DOHH2 (cell line): ENCODE results near the gene CCDC85B.

ENCODE experiments used
- H3F3A ChIP-seq: fragments of 200-600 bp; sonication (generic), shearing (Covaris generic); 2 replicates; pipeline ENCODE4 v1.6.0; 2016; ENCODE audit warnings: antibody characterized with exemption, mild to moderate bottlenecking; ENCODE audit not compliant: control insufficient read depth, insufficient read depth
- H3K27ac ChIP-seq: fragments of 200-600 bp; sonication (generic); 2 replicates; pipeline ENCODE4 v1.5.1; 2014; ENCODE audit warnings: low read depth, mild to moderate bottlenecking, low read length, moderate library complexity
- H3K27me3 ChIP-seq: fragments of 200-600 bp; sonication (generic); 2 replicates; pipeline ENCODE4 v1.6.1; 2014; ENCODE audit warnings: mild to moderate bottlenecking, low read length, mixed read lengths; ENCODE audit not compliant: control insufficient read depth
- H3K36me3 ChIP-seq: fragments of 200-600 bp; sonication (generic); 2 replicates; pipeline ENCODE4 v1.6.1; 2014; ENCODE audit warnings: mild to moderate bottlenecking, low read length, moderate library complexity, mixed read lengths; ENCODE audit not compliant: control insufficient read depth
- H3K4me1 ChIP-seq: fragments of 200-600 bp; sonication (generic); 2 replicates; pipeline ENCODE4 v1.6.1; 2014; ENCODE audit warnings: mild to moderate bottlenecking, low read length, mixed read lengths; ENCODE audit not compliant: control insufficient read depth
- H3K4me2 ChIP-seq: fragments of 200-600 bp; sonication (generic); 2 replicates; pipeline ENCODE4 v1.6.0; 2014; ENCODE audit warnings: mild to moderate bottlenecking, low read length, moderate library complexity
- H3K4me3 ChIP-seq: fragments of 200-600 bp; sonication (generic); 2 replicates; pipeline ENCODE4 v1.5.1; 2014; ENCODE audit warnings: mild to moderate bottlenecking, low read length, mixed read lengths
- H3K79me2 ChIP-seq: fragments of 200-600 bp; sonication (generic); 2 replicates; pipeline ENCODE4 v1.6.1; 2014; ENCODE audit warnings: mild to moderate bottlenecking, low read length, mixed read lengths; ENCODE audit not compliant: control insufficient read depth
- H3K9me2 ChIP-seq: fragments of 200-600 bp; sonication (generic); replicated peaks from 2 replicates; pipeline ENCODE4 v1.6.1; 2014; ENCODE audit warnings: mild to moderate bottlenecking, low read length, mixed read lengths; ENCODE audit not compliant: control insufficient read depth
- H3K9me3 ChIP-seq: fragments of 200-600 bp; sonication (generic); 2 replicates; pipeline ENCODE4 v1.6.1; 2014; ENCODE audit warnings: antibody characterized with exemption, low read length, mixed read lengths; ENCODE audit not compliant: control insufficient read depth, insufficient read depth
- H4K20me1 ChIP-seq: fragments of 200-600 bp; sonication (generic); 2 replicates; pipeline ENCODE4 v1.6.0; 2014; ENCODE audit warnings: low read depth, mild to moderate bottlenecking, antibody characterized with exemption, low read length, moderate library complexity; ENCODE audit not compliant: control insufficient read depth, insufficient read depth
- EZH2phosphoT487 ChIP-seq: fragments of 200-600 bp; sonication (generic); IDR thresholded peaks from 2 replicates; pipeline ENCODE4 v1.6.1; 2017; ENCODE audit warnings: borderline replicate concordance, mild to moderate bottlenecking, antibody characterized with exemption, low read length, moderate library complexity, mixed read lengths
- TF ChIP-seq, protein P1 (sequence below): fragments of 200-600 bp; sonication (generic); IDR thresholded peaks from one replicate; pipeline ENCODE4 v1.5.1; 2014; ENCODE audit warnings: antibody characterized with exemption, mild to moderate bottlenecking, low read depth, low read length; ENCODE audit not compliant: poor library complexity, severe bottlenecking

The CCDC85B gene

DNA sequence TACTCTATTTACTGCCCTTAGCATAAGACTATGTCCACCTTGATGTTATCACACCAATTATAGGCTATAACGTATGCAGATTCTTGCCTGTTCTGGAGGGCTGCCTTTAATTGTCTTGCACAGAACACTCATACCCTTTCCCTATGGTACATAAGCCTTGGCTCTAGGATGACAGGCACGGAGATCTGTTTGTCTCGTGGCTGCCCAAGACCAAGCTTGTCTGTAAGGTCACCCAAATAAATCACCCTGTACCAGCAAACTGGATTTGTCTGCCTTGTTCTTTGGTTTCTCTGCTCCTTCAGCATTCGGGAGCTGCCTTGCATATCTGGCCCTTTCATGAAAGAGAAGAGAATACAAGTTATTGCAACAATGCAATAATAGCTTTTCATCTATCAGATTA, 47.3 kb downstream of the CCDC85B start:
- TF ChIP-seq EZH2phosphoT487: no peak
- TF ChIP-seq, protein P1, sequence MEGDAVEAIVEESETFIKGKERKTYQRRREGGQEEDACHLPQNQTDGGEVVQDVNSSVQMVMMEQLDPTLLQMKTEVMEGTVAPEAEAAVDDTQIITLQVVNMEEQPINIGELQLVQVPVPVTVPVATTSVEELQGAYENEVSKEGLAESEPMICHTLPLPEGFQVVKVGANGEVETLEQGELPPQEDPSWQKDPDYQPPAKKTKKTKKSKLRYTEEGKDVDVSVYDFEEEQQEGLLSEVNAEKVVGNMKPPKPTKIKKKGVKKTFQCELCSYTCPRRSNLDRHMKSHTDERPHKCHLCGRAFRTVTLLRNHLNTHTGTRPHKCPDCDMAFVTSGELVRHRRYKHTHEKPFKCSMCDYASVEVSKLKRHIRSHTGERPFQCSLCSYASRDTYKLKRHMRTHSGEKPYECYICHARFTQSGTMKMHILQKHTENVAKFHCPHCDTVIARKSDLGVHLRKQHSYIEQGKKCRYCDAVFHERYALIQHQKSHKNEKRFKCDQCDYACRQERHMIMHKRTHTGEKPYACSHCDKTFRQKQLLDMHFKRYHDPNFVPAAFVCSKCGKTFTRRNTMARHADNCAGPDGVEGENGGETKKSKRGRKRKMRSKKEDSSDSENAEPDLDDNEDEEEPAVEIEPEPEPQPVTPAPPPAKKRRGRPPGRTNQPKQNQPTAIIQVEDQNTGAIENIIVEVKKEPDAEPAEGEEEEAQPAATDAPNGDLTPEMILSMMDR: no peak
- H3K4me2 ChIP-seq: no peak overlapping the region
- no peaks in the 10 kb centered on the region for H4K20me1 ChIP-seq
- no peak overlapping the region for H3K4me3 ChIP-seq
- no peaks in the 10 kb centered on the region for H3K36me3 ChIP-seq
- no peaks in the 10 kb centered on the region for H3F3A ChIP-seq
- H3K4me1 ChIP-seq: no peaks in the 10 kb centered on the region
- no peak overlapping the region for H3K27ac ChIP-seq
- peaks cover 18% of the 10 kb centered on the region; the same call in 1 of the 2 replicates for H3K27me3 ChIP-seq
- H3K9me3 ChIP-seq: no peaks in the 10 kb centered on the region
- H3K9me2 ChIP-seq: no peaks in the 10 kb centered on the region
- H3K79me2 ChIP-seq: no peaks in the 10 kb centered on the region
